Karpas-422 (cell line): ENCODE data around the gene SEC24C. TPM values are rescaled to one million over a fixed set of nuclear protein-coding genes. Genes with fewer than 3 reads are reported as not detected.
"Not testable (repeated sequence)": the region's sequence is repeated elsewhere in the genome, so short reads cannot be mapped to it uniquely, and the experiment has no call there.

ENCODE experiments used
- DNase-seq: peaks from one replicate; pipeline ENCODE4 v3.0.0-alpha.2; 2015
- H2AFZ ChIP-seq: fragments of 200-600 bp; sonication (generic); 2 replicates; pipeline ENCODE4 v1.6.1; 2014; ENCODE audit warnings: antibody characterized with exemption, low read length, mixed read lengths
- H3K27ac ChIP-seq: fragments of 200-600 bp; sonication (generic); 2 replicates; pipeline ENCODE4 v1.5.1; 2014; ENCODE audit warnings: mild to moderate bottlenecking, low read length, moderate library complexity
- H3K27me3 ChIP-seq: fragments of 200-600 bp; sonication (generic); 2 replicates; pipeline ENCODE4 v1.6.1; 2014; ENCODE audit warnings: low read length, mixed read lengths
- H3K36me3 ChIP-seq: fragments of 200-600 bp; sonication (generic); 2 replicates; pipeline ENCODE4 v1.6.1; 2014; ENCODE audit warnings: low read length, mixed read lengths; ENCODE audit not compliant: insufficient read depth
- H3K4me1 ChIP-seq: fragments of 200-600 bp; sonication (generic); 2 replicates; pipeline ENCODE4 v1.6.1; 2014; ENCODE audit warnings: mild to moderate bottlenecking, low read length, mixed read lengths
- H3K4me2 ChIP-seq: fragments of 200-600 bp; sonication (generic); 2 replicates; pipeline ENCODE4 v1.6.1; 2014; ENCODE audit warnings: low read length, low read depth, mild to moderate bottlenecking; ENCODE audit not compliant: poor library complexity, severe bottlenecking
- H3K4me3 ChIP-seq: fragments of 200-600 bp; sonication (generic); 2 replicates; pipeline ENCODE4 v1.5.1; 2014; ENCODE audit warnings: mild to moderate bottlenecking, antibody characterized with exemption, low read length, mixed read lengths
- H3K79me2 ChIP-seq: fragments of 200-600 bp; sonication (generic); 2 replicates; pipeline ENCODE4 v1.6.1; 2014; ENCODE audit warnings: mild to moderate bottlenecking, low read length, mixed read lengths
- H3K9ac ChIP-seq: fragments of 200-600 bp; sonication (generic); 2 replicates; pipeline ENCODE4 v1.6.0; 2014; ENCODE audit warnings: low read length
- H3K9me2 ChIP-seq: fragments of 200-600 bp; sonication (generic), shearing (Covaris generic); replicated peaks from 2 replicates; pipeline ENCODE4 v1.6.0; 2014; ENCODE audit warnings: mild to moderate bottlenecking, low read length, moderate library complexity; ENCODE audit not compliant: insufficient read depth
- H3K9me3 ChIP-seq: fragments of 300-700, 200-600 bp; sonication (generic); 2 replicates; pipeline ENCODE4 v1.6.1; 2014; ENCODE audit warnings: low read length, mixed read lengths
- H4K20me1 ChIP-seq: fragments of 200-600 bp; sonication (generic); 2 replicates; pipeline ENCODE4 v1.6.1; 2014; ENCODE audit warnings: mild to moderate bottlenecking, antibody characterized with exemption, low read length, low read depth; ENCODE audit not compliant: insufficient read depth
- total RNA-seq: library from RNA; depleted of rRNA; stranded (reverse); fragments of >200 nt; shearing (Covaris generic); gene quantifications from 2 replicates; pipeline ENCODE4 v1.2.3, GENCODE V29; 2014; ENCODE audit warnings: low replicate concordance

Gene SEC24C
- total RNA-seq, 1 experiment from 2014 or later = 84.6 TPM

- not testable (repeated sequence) for H3K4me1 ChIP-seq, DNase-seq, H3K27me3 ChIP-seq, H3K4me3 ChIP-seq, H3K9ac ChIP-seq, H3K9me3 ChIP-seq, H3K27ac ChIP-seq, H4K20me1 ChIP-seq, H3K4me2 ChIP-seq, H3K9me2 ChIP-seq, H3K79me2 ChIP-seq, H2AFZ ChIP-seq
- H3K36me3 ChIP-seq = peaks cover 10% of the 10 kb centered on the region; the same call in 1 of the 2 replicates
These were observed 51.9 kb downstream of the SEC24C start for GRCh38 chr10:73796035-73796434.

DNA sequence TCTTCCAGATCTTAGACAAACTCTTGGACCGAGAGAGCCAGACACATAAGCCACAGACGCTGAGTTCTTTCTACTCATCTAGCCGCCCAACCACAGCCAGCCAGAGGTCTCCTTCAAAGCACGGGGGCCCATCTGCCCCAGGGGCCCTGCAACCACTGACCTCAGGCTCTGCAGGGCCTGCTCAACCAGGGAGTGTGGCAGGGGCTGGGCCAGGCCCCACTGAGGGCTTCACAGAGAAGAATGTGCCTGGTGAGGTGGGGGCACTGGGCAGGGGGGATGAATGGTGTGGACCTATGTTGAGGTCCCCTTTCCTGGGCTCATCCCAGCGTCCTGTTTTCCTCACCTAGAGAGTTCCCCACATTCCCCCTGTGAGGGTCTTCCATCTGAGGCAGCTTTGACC, 52.6 kb downstream of the SEC24C start:
- no peak overlapping the region for H3K4me3 ChIP-seq
- no peaks in the 10 kb centered on the region for H3K4me1 ChIP-seq
- H3K36me3 ChIP-seq = peaks cover 11% of the 10 kb centered on the region; the same call in 1 of the 2 replicates
- H3K4me2 ChIP-seq = no peak overlapping the region
- no peaks in the 10 kb centered on the region for H3K9me3 ChIP-seq
- H3K27ac ChIP-seq = no peak overlapping the region
- H3K79me2 ChIP-seq = no peaks in the 10 kb centered on the region
- H2AFZ ChIP-seq = no peak overlapping the region
- DNase-seq = no peak
- H3K9me2 ChIP-seq = no peaks in the 10 kb centered on the region
- H4K20me1 ChIP-seq = no peaks in the 10 kb centered on the region
- H3K27me3 ChIP-seq = no peaks in the 10 kb centered on the region
- H3K9ac ChIP-seq = no peak overlapping the region

DNA sequence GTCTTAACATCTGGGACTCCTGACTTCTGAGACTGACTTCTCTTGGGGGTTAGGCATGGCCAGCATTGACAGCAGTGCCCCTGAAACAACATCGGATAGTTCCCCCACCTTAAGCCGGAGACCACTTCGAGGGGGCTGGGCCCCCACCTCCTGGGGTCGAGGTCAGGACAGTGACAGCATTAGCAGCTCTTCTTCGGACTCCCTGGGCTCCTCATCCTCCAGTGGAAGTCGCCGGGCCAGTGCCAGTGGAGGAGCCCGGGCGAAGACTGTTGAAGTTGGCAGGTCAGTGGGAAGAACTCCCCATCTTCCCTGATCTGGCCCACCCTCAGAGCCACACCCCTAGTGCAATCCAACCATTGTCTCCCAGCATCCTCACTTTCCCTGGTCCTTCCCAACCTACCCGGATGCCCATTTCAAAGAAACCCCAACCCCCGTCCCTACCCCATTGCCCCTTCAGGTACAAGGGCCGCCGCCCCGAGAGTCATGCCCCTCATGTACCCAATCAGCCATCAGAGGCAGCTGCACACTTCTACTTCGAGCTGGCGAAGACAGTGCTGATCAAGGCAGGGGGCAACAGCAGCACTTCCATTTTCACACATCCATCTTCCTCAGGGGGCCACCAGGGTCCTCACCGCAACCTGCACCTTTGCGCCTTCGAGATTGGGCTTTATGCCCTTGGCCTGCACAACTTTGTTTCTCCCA, 53.3 kb downstream of the SEC24C start:
- H2AFZ ChIP-seq = no peak overlapping the region
- no peak overlapping the region for H3K27ac ChIP-seq
- no peaks in the 10 kb centered on the region for H3K27me3 ChIP-seq
- H3K9me3 ChIP-seq = no peaks in the 10 kb centered on the region
- H3K4me3 ChIP-seq = no peak overlapping the region
- no peak for DNase-seq
- H3K36me3 ChIP-seq = peaks cover 19% of the 10 kb centered on the region; the same call in 1 of the 2 replicates
- no peak overlapping the region for H3K4me2 ChIP-seq
- no peaks in the 10 kb centered on the region for H3K4me1 ChIP-seq
- H4K20me1 ChIP-seq = no peaks in the 10 kb centered on the region
- no peaks in the 10 kb centered on the region for H3K79me2 ChIP-seq
- no peak overlapping the region for H3K9ac ChIP-seq
- H3K9me2 ChIP-seq = no peaks in the 10 kb centered on the region

DNA sequence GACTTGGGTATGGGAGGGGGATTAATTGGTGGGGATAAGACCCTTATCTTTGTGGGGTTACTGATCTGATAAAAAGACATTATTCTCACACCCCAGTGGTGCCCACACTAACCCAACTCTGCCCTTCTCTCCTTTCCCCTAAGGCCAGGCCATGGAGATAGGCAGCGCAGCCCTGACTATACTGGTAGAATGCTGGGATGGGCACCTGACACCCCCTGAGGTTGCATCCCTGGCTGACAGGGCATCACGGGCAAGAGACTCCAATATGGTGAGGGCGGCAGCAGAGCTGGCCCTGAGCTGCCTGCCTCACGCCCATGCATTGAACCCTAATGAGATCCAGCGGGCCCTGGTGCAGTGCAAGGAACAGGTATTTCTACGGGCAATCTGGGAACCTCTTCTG, 53.9 kb downstream of the SEC24C start:
- no peak overlapping the region for H2AFZ ChIP-seq
- H3K9me2 ChIP-seq = no peaks in the 10 kb centered on the region
- H4K20me1 ChIP-seq = no peaks in the 10 kb centered on the region
- H3K27me3 ChIP-seq = no peaks in the 10 kb centered on the region
- no peak overlapping the region for H3K9ac ChIP-seq
- no peaks in the 10 kb centered on the region for H3K4me1 ChIP-seq
- H3K4me2 ChIP-seq = no peak overlapping the region
- no peak for DNase-seq
- no peaks in the 10 kb centered on the region for H3K9me3 ChIP-seq
- H3K36me3 ChIP-seq = peaks cover 25% of the 10 kb centered on the region; the same call in 1 of the 2 replicates
- H3K79me2 ChIP-seq = no peaks in the 10 kb centered on the region
- no peak overlapping the region for H3K27ac ChIP-seq
- H3K4me3 ChIP-seq = no peak overlapping the region

GRCh38 chr10:73798927-73799560, 54.9 kb downstream of the SEC24C start:
- Histone ChIP-seq H3K9me2 (no peaks in the 10 kb centered on the region), H3K27me3 (no peaks in the 10 kb centered on the region), H3K4me1 (peaks cover 4% of the 10 kb centered on the region), H2AFZ (no peak overlapping the region), H3K9me3 (no peaks in the 10 kb centered on the region), H3K4me2 (no peak overlapping the region), H4K20me1 (no peaks in the 10 kb centered on the region), H3K27ac (no peak overlapping the region), H3K4me3 (no peak overlapping the region), H3K9ac (no peak overlapping the region), H3K36me3 (peaks cover 25% of the 10 kb centered on the region; the same call in 1 of the 2 replicates), H3K79me2 (no peaks in the 10 kb centered on the region)
- no peak for DNase-seq

DNA sequence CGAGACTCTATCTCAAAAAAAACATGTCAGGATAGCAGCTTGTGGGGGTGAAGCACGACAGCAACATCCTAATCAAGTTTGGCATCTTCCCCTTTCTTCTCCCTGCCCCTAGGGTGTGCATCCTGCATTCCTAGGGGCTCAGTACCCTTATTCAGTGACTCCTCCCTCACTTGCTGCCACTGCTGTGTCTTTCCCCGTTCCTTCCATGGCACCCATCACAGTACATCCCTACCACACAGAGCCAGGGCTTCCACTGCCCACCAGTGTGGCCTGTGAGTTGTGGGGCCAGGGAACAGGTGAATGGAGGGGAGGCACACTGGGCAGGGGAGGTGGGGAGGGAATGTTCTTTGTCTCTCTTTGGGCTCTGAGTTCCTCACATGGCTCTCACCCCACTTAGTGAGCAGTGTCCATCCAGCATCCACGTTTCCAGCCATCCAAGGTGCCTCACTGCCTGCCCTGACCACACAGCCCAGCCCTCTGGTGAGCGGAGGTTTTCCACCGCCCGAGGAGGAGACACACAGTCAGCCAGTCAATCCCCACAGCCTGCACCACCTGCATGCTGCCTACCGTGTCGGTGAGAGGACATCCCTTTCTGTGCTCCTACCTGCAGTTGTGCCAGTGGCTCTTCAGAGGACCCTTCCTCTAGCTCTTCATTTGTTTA, 55.9 kb downstream of the SEC24C start:
- no peak overlapping the region for H3K27ac ChIP-seq
- DNase-seq = no peak
- no peak overlapping the region for H3K9ac ChIP-seq
- peaks cover 25% of the 10 kb centered on the region; the same call in 1 of the 2 replicates for H3K36me3 ChIP-seq
- no peak overlapping the region for H2AFZ ChIP-seq
- H3K79me2 ChIP-seq = no peaks in the 10 kb centered on the region
- H3K27me3 ChIP-seq = no peaks in the 10 kb centered on the region
- H4K20me1 ChIP-seq = no peaks in the 10 kb centered on the region
- no peaks in the 10 kb centered on the region for H3K9me3 ChIP-seq
- H3K9me2 ChIP-seq = no peaks in the 10 kb centered on the region
- no peak overlapping the region for H3K4me3 ChIP-seq
- H3K4me1 ChIP-seq = peaks cover 7% of the 10 kb centered on the region
- H3K4me2 ChIP-seq = no peak overlapping the region

GRCh38 chr10:73800560-73801252, 56.5 kb downstream of the SEC24C start:
- Histone ChIP-seq H3K9me2 (no peaks in the 10 kb centered on the region), H3K4me1 (peaks cover 7% of the 10 kb centered on the region), H3K27me3 (no peaks in the 10 kb centered on the region), H3K36me3 (peaks cover 28% of the 10 kb centered on the region; the same call in 1 of the 2 replicates), H2AFZ (no peak overlapping the region), H3K4me3 (no peak overlapping the region), H3K9me3 (no peaks in the 10 kb centered on the region), H3K9ac (no peak overlapping the region), H3K4me2 (no peak overlapping the region), H3K27ac (no peak overlapping the region), H3K79me2 (no peaks in the 10 kb centered on the region), H4K20me1 (no peaks in the 10 kb centered on the region)
- DNase-seq = no peak

- no peak overlapping the region for H3K4me2 ChIP-seq
- H3K4me3 ChIP-seq = no peak overlapping the region
- H3K9me2 ChIP-seq = no peaks in the 10 kb centered on the region
- no peaks in the 10 kb centered on the region for H3K9me3 ChIP-seq
- H3K79me2 ChIP-seq = no peaks in the 10 kb centered on the region
- DNase-seq = no peak
- H3K27ac ChIP-seq = no peak overlapping the region
- no peak overlapping the region for H2AFZ ChIP-seq
- no peaks in the 10 kb centered on the region for H4K20me1 ChIP-seq
- no peak overlapping the region for H3K9ac ChIP-seq
- H3K4me1 ChIP-seq = peaks cover 7% of the 10 kb centered on the region
- peaks cover 32% of the 10 kb centered on the region; the same call in 1 of the 2 replicates for H3K36me3 ChIP-seq
- no peaks in the 10 kb centered on the region for H3K27me3 ChIP-seq
These were observed 57.0 kb downstream of the SEC24C start for GRCh38 chr10:73801253-73801590.
